ENCODE measurements around the gene CCDC124. TPM values are rescaled to one million over a fixed set of nuclear protein-coding genes. Genes with fewer than 3 reads are reported as not detected.

CCDC124 gene
- total and polyA plus RNA-seq, 7 donors, result 52.8 to 126 (median 84.2) TPM

DNA sequence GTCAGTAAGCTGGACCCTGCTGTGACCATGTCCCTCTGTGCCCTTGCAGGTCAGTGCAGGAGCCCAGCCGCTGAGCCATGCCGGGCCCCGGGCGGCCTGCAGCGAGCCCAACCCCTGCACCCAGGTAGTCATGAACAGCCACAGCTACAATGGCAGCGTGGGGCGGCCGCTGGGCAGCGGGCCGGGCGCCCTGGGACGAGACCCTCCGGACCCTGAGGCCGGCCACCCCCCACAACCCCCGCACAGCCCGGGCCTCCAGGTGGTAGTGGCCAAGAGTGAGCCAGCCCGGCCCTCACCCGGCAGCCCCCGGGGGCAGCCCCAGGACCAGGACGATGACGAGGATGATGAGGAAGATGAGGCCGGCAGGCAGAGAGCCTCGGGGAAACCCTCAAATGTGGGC lies 40.9 kb downstream of the CCDC124 start:
- no peaks in the 10 kb centered on the region for H3K4me1 ChIP-seq
- WGBS, 2 donors, result 93 to 95% methylated on average over 23 of the region's 23 CpGs
- H3K9me3 ChIP-seq, result no peaks in the 10 kb centered on the region
- TF ChIP-seq POLR2A (IDR thresholded peaks at IDR 0.05) (no peak), CTCF (IDR thresholded peaks at IDR 0.05) (no peak), EP300 (IDR thresholded peaks at IDR 0.05) (no peak), POLR2AphosphoS5 (IDR thresholded peaks at IDR 0.05) (no peak)
- H3K27ac ChIP-seq, result no peak overlapping the region
- intact Hi-C loops (cut with DNase I), result no loop called here
- H3K36me3 ChIP-seq, result no peaks in the 10 kb centered on the region
- peaks cover 0 to 5% (median 0%) of the 10 kb centered on the region in 3 donors for H3K27me3 ChIP-seq
- DNase-seq, result no peak
- H3K4me3 ChIP-seq, result no peak overlapping the region

GRCh38 chr19:17974551-17974950 lies 41.7 kb downstream of the CCDC124 start:
- H3K4me1 ChIP-seq, result no peaks in the 10 kb centered on the region
- DNase-seq, result no peak
- H3K27ac ChIP-seq, result no peak overlapping the region
- H3K27me3 ChIP-seq, result no peaks in the 10 kb centered on the region
- TF ChIP-seq EP300 (IDR thresholded peaks at IDR 0.05), result no peak
- TF ChIP-seq CTCF (IDR thresholded peaks at IDR 0.05), result no peak
- no peak for TF ChIP-seq POLR2A (IDR thresholded peaks at IDR 0.05)
- TF ChIP-seq POLR2AphosphoS5 (IDR thresholded peaks at IDR 0.05), result no peak
- H3K4me3 ChIP-seq, result no peak overlapping the region
- no peaks in the 10 kb centered on the region for H3K9me3 ChIP-seq
- no peaks in the 10 kb centered on the region for H3K36me3 ChIP-seq
- intact Hi-C loops (cut with DNase I), result no loop called here
- WGBS, 2 donors, result 83 to 89% methylated on average over 6 of the region's 6 CpGs

GRCh38 chr19:17975032-17975431 lies 42.2 kb downstream of the CCDC124 start:
- no peak for DNase-seq
- no peak for TF ChIP-seq POLR2AphosphoS5 (IDR thresholded peaks at IDR 0.05)
- TF ChIP-seq CTCF (IDR thresholded peaks at IDR 0.05), result no peak
- TF ChIP-seq POLR2A (IDR thresholded peaks at IDR 0.05), result no peak
- no peak for TF ChIP-seq EP300 (IDR thresholded peaks at IDR 0.05)
- no peak overlapping the region for H3K27ac ChIP-seq
- no peaks in the 10 kb centered on the region for H3K27me3 ChIP-seq
- H3K4me3 ChIP-seq, result no peak overlapping the region
- no peaks in the 10 kb centered on the region for H3K36me3 ChIP-seq
- intact Hi-C loops (cut with DNase I), result no loop called here
- WGBS, 2 donors, result 86 to 90% methylated on average over 8 of the region's 8 CpGs
- no peaks in the 10 kb centered on the region for H3K9me3 ChIP-seq
- H3K4me1 ChIP-seq, result no peaks in the 10 kb centered on the region

GRCh38 chr19:17977021-17977420 lies 44.2 kb downstream of the CCDC124 start:
- no peak overlapping the region for H3K27ac ChIP-seq
- H3K27me3 ChIP-seq, result no peaks in the 10 kb centered on the region
- intact Hi-C loops (cut with DNase I), result no loop called here
- 81 to 88% methylated on average over 4 of the region's 4 CpGs for WGBS, 2 donors
- no peaks in the 10 kb centered on the region for H3K36me3 ChIP-seq
- DNase-seq, result no peak
- H3K4me1 ChIP-seq, result no peaks in the 10 kb centered on the region
- H3K9me3 ChIP-seq, result no peaks in the 10 kb centered on the region
- H3K4me3 ChIP-seq, result no peak overlapping the region
- no peak for TF ChIP-seq POLR2A (IDR thresholded peaks at IDR 0.05)
- TF ChIP-seq CTCF (IDR thresholded peaks at IDR 0.05), result no peak
- no peak for TF ChIP-seq POLR2AphosphoS5 (IDR thresholded peaks at IDR 0.05)
- TF ChIP-seq EP300 (IDR thresholded peaks at IDR 0.05), result no peak

DNA sequence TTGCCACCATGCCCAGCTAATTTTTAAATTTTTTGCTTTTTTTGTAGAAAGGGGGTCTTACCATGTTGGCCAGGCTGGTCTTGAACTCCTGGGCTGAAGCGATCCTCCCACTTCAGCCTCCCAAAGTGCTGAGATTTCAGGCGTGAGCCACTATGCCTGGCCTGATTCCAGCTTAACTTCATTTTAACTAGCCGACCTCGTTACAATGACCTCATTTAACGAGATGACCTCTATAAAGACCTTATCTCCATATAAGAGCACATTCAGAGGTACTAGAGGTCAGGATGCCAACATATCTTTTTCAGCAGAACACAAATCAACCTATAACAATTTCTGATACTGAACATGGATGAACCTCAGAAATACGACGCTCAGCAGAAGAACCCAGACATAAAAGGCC lies 44.7 kb downstream of the CCDC124 start:
- DNase-seq, result no peak
- no peaks in the 10 kb centered on the region for H3K4me1 ChIP-seq
- 29 to 66% methylated on average over 7 of the region's 7 CpGs for WGBS, 2 donors
- H3K9me3 ChIP-seq, result no peaks in the 10 kb centered on the region
- H3K27ac ChIP-seq, result no peak overlapping the region
- peaks cover 0 to 3% (median 0%) of the 10 kb centered on the region in 3 donors for H3K27me3 ChIP-seq
- no peaks in the 10 kb centered on the region for H3K36me3 ChIP-seq
- TF ChIP-seq CTCF (IDR thresholded peaks at IDR 0.05) (no peak), POLR2AphosphoS5 (IDR thresholded peaks at IDR 0.05) (no peak), EP300 (IDR thresholded peaks at IDR 0.05) (no peak), POLR2A (IDR thresholded peaks at IDR 0.05) (no peak)
- intact Hi-C loops (cut with DNase I), result no loop called here
- H3K4me3 ChIP-seq, result no peak overlapping the region
